A673 (cell line): ENCODE data around the gene WNT3.

Source experiments
- CTCF ChIP-seq: fragments of 300-800, 200-600 bp; sonication (generic); conservative IDR thresholded peaks from 2 replicates; pipeline ENCODE4 v1.5.1; 2017; ENCODE audit warnings: low read depth, mild to moderate bottlenecking, antibody characterized with exemption, low read length, moderate library complexity, mixed read lengths
- EZH2 ChIP-seq: fragments of 200-600 bp; sonication (generic); IDR thresholded peaks from 2 replicates; pipeline ENCODE4 v1.6.1; 2017; ENCODE audit warnings: borderline replicate concordance, low read depth, mild to moderate bottlenecking, mixed read lengths, antibody characterized with exemption, low read length; ENCODE audit not compliant: poor library complexity, severe bottlenecking

GRCh38 chr17:46785696-46786095 is 32.8 kb downstream of the WNT3 start:
- no peak for TF ChIP-seq CTCF
- TF ChIP-seq EZH2, result no peak
